ENCODE data around the gene TOP2A.

TOP2A gene

GRCh38 chr17:40456396-40456951, 38.8 kb upstream of the TOP2A start:
- H3K4me3 ChIP-seq = no peak overlapping the region
- H3K27ac ChIP-seq = peak overlapping the region in 8 of 21 experiments; percentile 7 to 67 (median 40)

GRCh38 chr17:40454613-40454995, 36.9 kb upstream of the TOP2A start:
- Histone ChIP-seq H3K4me3 (no peak overlapping the region), H3K27ac (peak overlapping the region in 3 of 21 experiments; percentile 14 to 46 (median 25))

GRCh38 chr17:40453881-40454612, 36.4 kb upstream of the TOP2A start:
- H3K27ac ChIP-seq = peak overlapping the region in 8 of 21 experiments; percentile 2 to 46 (median 20)
- H3K4me3 ChIP-seq = no peak overlapping the region

- no peak overlapping the region for H3K4me3 ChIP-seq
- H3K27ac ChIP-seq = peak overlapping the region in 8 of 21 experiments; percentile 6 to 66 (median 30)
Observed at GRCh38 chr17:40452921-40453378, 35.3 kb upstream of the TOP2A start.

- Histone ChIP-seq H3K4me3 (no peak overlapping the region), H3K27ac (peak overlapping the region in 12 of 21 experiments; percentile 1 to 67 (median 49))
Observed at GRCh38 chr17:40452216-40452787, 34.6 kb upstream of the TOP2A start.

GRCh38 chr17:40451420-40451819, 33.7 kb upstream of the TOP2A start:
- H3K27ac ChIP-seq = peak overlapping the region in 12 of 21 experiments; percentile 1 to 67 (median 48)

DNA sequence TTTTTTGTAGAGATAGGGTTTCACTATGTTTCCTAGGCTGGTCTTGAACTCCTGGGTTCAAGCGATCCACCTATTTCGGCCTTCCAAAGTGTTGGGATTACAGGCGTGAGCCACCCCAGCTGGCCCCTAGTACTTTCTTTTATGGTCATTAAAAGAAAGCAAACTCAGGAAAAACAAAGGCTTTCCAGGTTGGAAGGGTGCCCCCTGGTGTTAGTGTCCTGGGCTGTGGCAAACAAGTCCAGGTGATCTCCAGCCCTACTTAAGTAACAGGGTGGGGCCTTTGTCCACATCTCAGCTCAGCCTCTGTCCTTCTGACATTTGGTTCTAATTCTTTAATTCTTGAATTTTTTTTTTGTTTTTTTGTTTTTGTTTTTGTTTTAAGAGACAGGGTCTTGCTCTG, 32.5 kb upstream of the TOP2A start:
- H3K4me3 ChIP-seq = no peak overlapping the region
- peak overlapping the region in 6 of 21 experiments; percentile 26 to 86 (median 42) for H3K27ac ChIP-seq

More at GRCh38 chr17:40451420-40451819, 33.7 kb upstream of the TOP2A start:
- H3K4me3 ChIP-seq = no peak overlapping the region

GRCh38 chr17:40448639-40449261, 31.1 kb upstream of the TOP2A start:
- Histone ChIP-seq H3K4me3 (no peak overlapping the region), H3K27ac (peak overlapping the region in 12 of 21 experiments; percentile 28 to 86 (median 72))

DNA sequence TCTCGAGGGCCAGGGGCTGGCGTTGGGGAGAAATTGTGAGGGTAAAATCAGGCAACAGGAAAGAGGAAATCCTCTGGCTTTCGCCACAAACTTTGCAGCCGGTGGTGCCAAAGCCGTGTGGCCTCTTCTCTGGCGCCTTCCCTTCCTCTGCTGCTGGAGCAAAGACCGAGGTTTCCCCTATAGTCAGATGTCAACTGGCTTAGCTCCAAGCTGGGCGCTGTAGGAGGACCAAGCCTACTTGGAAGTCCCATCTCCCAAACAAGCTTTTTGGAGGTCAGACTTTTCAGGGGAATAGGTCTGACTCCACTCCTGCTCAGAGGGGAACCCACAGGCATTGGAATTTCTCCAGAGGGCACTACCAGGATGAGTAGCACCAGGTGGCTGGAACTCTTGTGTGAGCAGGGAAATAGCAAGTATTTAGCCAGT, 30.5 kb upstream of the TOP2A start:
- Histone ChIP-seq H3K27ac (peak overlapping the region in 17 of 21 experiments; percentile 28 to 86 (median 68)), H3K4me3 (peak overlapping the region in 2 of 7 experiments; percentile 0 to 58)

DNA sequence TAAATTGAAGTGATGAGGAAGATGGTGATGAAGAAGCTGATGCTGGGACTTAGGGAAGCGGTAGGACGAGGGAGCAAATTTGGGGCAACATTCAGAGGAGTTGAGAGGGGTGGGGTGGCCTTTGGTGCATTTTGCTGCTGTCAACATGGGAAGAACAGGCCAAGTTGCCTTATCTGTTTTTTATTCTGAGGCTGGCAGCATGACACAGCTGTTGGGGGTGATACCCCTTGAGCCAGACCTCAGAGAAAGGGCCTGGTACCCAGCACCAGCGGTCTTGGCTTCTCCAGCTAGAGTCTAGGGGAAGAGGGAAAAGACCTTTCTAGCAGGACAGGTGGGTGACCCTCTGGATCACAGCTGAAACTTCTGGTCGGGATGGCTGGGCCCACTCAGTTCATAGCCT, 30.1 kb upstream of the TOP2A start:
- Histone ChIP-seq H3K4me3 (peak overlapping the region in 3 of 7 experiments; percentile 0 to 76 (median 58)), H3K27ac (peak overlapping the region in 17 of 21 experiments; percentile 28 to 86 (median 68))

DNA sequence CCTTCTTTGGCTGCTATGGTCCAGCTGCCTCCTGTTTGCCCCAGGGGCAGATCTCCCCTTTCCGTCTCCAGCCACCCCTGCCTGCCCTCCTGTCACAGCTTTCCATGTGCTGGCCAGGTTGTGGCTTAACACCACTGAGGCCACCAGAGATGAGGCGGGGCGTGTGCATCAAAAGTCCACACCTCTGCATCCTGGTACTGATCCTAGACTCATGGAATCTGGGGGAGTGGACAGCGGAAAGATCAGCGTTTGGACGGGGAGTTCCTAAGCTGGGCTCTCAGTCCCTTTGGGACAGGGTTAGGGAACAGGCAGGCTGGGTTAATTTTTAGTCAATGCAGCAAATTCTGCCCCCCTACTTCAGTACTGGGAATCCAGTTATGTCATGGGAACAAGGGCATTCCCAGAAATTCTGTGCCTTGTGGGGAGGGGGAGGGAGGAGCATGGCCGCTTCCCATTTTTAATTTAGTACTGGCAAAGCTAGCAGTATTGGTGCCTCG, 29.5 kb upstream of the TOP2A start:
- peak overlapping the region in 15 of 21 experiments; percentile 3 to 92 (median 70) for H3K27ac ChIP-seq
- peak overlapping the region in 5 of 7 experiments; percentile 15 to 76 (median 53) for H3K4me3 ChIP-seq

DNA sequence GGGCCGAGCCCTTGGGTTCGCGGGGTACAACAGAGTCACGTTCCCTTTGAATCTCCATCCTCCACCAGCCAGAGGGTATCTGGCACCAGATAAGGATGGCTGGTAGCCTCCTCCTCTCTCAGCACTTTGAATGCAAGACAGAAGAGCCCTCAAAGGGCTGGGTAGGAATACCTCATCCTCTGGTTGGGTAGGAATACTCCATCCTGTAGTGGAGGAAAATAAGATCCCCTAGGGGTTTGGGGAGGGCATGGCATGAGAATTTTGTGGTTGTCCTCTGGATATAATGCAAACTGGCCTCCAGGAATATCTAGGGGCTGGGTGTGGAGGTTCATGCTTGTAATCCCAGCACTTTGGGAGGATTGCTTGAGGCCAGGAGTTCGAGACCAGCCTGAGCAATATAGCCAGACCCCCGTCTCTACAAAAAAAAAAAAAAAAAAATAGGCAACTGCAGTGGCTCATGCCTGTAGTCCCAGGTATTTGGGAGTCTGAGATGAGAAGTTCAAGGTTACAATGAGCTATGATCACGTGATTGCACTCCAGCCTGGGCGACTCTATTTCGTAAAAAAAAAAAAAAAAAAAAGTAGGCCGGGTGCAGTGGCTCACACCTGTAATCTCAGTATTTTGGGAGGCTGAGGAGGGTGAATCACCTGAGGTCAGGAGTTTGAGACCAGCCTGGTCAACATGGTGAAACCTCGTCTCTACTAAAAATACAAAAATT, 28.2 kb upstream of the TOP2A start:
- Histone ChIP-seq H3K4me3 (peak overlapping the region; percentile 40 to 76 (median 53)), H3K27ac (peak overlapping the region in 20 of 21 experiments; percentile 62 to 94 (median 86))

DNA sequence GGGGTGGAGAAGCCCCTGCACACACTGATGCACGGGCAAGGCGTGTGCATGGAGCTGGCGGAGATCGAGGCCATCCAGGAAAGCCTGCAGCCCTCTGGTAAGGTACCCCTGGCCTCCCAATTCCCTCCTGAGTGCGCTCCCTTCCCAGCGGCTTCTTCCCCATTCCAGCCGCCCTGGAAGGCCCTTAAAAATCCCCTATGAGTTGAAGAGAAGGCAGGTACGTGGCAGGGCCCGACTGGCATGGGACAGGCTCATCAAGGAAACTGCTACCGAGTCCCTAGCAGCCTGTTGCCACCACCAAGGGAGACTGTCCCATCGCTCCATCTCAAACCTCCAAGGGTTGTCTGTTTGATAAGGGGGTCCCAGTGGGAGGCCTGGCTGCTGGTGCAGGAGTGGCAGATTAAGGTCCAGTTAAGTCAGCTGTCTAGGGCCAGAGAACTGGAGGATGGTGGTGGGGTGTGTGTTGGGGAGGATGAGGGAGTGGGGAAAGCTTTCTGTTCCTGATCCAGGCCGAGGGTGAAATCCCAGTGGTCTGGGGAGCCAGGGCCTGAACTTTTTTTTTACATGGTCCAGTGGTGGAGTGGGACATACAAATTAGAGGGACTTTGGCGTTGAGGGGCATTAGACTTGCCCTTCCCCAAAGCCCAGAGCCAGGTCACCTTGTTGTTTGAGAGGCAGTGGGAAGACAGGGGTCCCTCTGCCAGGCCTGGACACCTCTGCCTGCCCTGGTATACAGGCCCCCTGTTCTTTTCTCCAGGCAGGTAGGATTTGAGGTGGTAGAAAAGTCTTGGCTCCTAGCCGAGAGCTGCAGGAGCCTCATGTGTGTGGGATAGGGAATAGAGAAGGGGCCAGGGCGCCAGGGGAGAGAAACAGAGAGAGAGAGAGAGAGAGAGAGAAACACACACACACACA, 26.5 kb upstream of the TOP2A start:
- Histone ChIP-seq H3K4me3 (peak overlapping the region; percentile 40 to 76 (median 53)), H3K27ac (peak overlapping the region; percentile 51 to 94 (median 86))

- peak within 1 kb of the TSS; percentile 40 to 76 (median 53) for H3K4me3 ChIP-seq
- H3K27ac ChIP-seq = peak within 1 kb of the TSS; percentile 51 to 94 (median 86)
Observed at GRCh38 chr17:40443196-40443987, 25.7 kb upstream of the TOP2A start, which contains the start of gene IGFBP4. Gene IGFBP4, plus strand, starts transcription at chr17:40443450. Its CDS starts 286 bp downstream, at chr17:40443736.

DNA sequence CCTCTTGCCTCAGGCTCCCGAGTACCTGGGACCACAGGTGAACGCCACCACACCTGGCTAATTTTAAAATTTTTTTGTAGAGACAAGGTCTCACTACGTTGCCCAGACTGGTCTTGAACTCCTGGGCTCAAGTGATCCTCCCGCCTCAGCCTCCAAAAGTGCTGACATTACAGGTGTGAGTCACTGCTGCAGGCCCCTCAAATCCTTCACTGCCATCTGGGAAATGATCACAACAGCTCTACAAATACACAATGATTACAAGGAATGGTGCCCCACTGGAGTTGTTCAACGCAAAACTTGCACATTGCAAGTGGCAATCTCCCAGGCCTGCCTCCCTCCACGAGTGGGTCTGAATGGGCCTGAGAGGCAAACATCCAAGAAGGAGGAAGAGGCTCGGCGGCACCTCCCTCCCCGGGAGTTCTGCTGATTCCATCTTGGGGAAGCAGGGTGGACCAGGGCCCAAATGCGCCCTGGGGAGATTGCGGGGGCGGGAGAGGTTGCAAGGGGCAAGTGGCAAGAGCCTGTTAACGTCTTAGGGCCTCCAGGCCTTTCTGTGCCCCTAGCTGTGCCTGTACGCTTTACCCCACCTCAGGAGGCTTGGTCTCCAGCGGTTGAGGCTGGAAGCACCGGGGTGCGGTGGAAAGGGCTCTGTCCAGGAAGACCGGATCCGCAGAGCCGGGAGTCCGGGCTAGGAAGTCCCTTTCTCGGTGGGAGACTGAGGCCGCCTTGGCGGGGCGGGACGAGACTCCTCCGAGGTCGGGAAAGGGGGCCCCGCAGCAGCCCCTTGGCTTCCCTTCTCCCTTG, 24.9 kb upstream of the TOP2A start:
- Histone ChIP-seq H3K27ac (peak overlapping the region in 20 of 21 experiments; percentile 62 to 94 (median 86)), H3K4me3 (peak overlapping the region; percentile 40 to 76 (median 53))

- no peak overlapping the region for H3K4me3 ChIP-seq
- H3K27ac ChIP-seq = no peak overlapping the region
Observed at GRCh38 chr17:40440166-40440565, 22.5 kb upstream of the TOP2A start.
